H1 (cell line): ENCODE measurements around the gene P3H2. TPM values are rescaled to one million over a fixed set of nuclear protein-coding genes. Genes with fewer than 3 reads are reported as not detected.

Source experiments
- CBX5 ChIP-seq: fragments of 300-800, 300-1000 bp; sonication (generic); IDR thresholded peaks from 2 replicates; pipeline ENCODE4 v1.7.1; 2016; ENCODE audit warnings: antibody characterized with exemption, low read length, low read depth
- YY1 ChIP-seq: IDR thresholded peaks from 2 replicates; pipeline ENCODE4 v1.6.1; 2011; ENCODE audit warnings: low read depth, mild to moderate bottlenecking, low read length
- polyA plus RNA-seq, 7 experiments: library from polyadenylated mRNA; depleted of rRNA in 3 of 7; stranded (reverse) in 5 of 7; unstranded in 2 of 7; fragments of >200 nt in 5 of 7; fragments of 200-250 nt in 2 of 7; gene quantifications; 1 replicate in 5 of 7; 2 replicates in 1 of 7; 4 replicates in 1 of 7; pipeline versions ENCODE4 v1.2.1 to v1.2.3, GENCODE V29; 2011 to 2013; ENCODE audit warnings: missing spikeins in 2 of 7, mixed read lengths in 2 of 7
- total RNA-seq: library from RNA; stranded (reverse); fragmentation: NEBNext Ultra II Directional; extraction: Animal tissue kit (Norgen Biotek cat#: 25700); gene quantifications from 2 replicates; pipeline ENCODE4 v1.2.1, GENCODE V29; 2021

P3H2 gene
- total and polyA plus RNA-seq, 2 of the 8 experiments (the other 6 are each of a cell fraction or from before 2014, with no cell fraction given) = 40.5 to 60.4 TPM

DNA sequence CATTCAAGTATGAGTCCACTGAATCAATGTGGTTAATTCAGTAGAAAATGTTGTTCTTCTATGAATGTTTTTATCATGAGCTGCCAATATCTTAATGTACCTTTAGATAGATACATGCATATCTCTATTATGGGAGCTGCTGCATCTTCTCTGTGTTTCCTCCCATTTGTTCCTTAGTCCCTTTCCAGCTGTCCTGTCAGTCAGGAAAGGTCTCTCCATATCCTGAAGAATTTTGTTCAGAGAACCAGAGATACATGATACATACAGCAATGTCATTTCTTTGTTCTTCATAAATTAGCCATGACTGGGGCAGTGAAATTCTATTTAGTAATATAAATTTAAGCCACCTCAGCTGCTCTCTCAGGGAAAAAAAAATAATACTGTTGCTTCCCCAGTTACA, 103.7 kb downstream of the P3H2 start (continued):
- TF ChIP-seq CBX5 = no peak
- no peak for TF ChIP-seq YY1
